Measurements from ENCODE around the gene LILRA6.
"Not testable (repeated sequence)": the region's sequence is repeated elsewhere in the genome, so short reads cannot be mapped to it uniquely, and the experiment has no call there.

- not testable (repeated sequence) for TF ChIP-seq CTCF (IDR thresholded peaks at IDR 0.05; ENCODE audit: insufficient read depth, low read length, poor library complexity, severe bottlenecking); EZH2phosphoT487 (conservative IDR thresholded peaks at IDR 0.05; ENCODE audit: low read length)
These were observed 1.9 kb downstream of the LILRA6 start for GRCh38 chr19:54240372-54241336.
